Vagina (tissue), 2 donors: ENCODE results near the gene TPGS2.

Experiments
- CTCF ChIP-seq, 3 experiments: fragments of 450-650 bp in 2 of 3; fragments of 200-600 bp in 1 of 3; sonication (generic) in 1 of 3; IDR thresholded peaks; one replicate each; pipeline ENCODE4 v1.5.1; 2017 to 2019; ENCODE audit warnings: antibody characterized with exemption in 3 of 3, mild to moderate bottlenecking in 2 of 3, moderate library complexity in 2 of 3
- POLR2A ChIP-seq, 2 donors: fragments of 450-650 bp; IDR thresholded peaks; one replicate each; pipeline ENCODE4 v1.6.1; 2017; ENCODE audit warnings: antibody characterized with exemption in 2 of 2, mild to moderate bottlenecking in 2 of 2, moderate library complexity in 2 of 2
- POLR2AphosphoS5 ChIP-seq, 2 donors: sonication (generic); formaldehyde crosslinking; IDR thresholded peaks; one replicate each; pipeline ENCODE4 v1.9.0; 2017; ENCODE audit warnings: antibody characterized with exemption in 2 of 2, mild to moderate bottlenecking in 2 of 2, low read depth in 1 of 2; ENCODE audit not compliant: insufficient read depth in 1 of 2

GRCh38 chr18:36745219-36745975, 83.4 kb downstream of the TPGS2 start:
- no peak for TF ChIP-seq CTCF (IDR thresholded peaks at IDR 0.05)
- TF ChIP-seq POLR2AphosphoS5 (IDR thresholded peaks at IDR 0.05; ENCODE audit: insufficient read depth in 1 of 2, low read depth in 1 of 2), result no peak
- no peak for TF ChIP-seq POLR2A (IDR thresholded peaks at IDR 0.05)
